ENCODE results near the gene ATP13A2. TPM values are rescaled to one million over a fixed set of nuclear protein-coding genes. Genes with fewer than 3 reads are reported as not detected.

ATP13A2 gene
- total RNA-seq, 1 donor from 2014 or later: 18.8 TPM

GRCh38 chr1:17045634-17046333 is 34.1 kb upstream of the ATP13A2 start:
- peak; percentile 88 for TF ChIP-seq CTCF (IDR thresholded peaks at IDR 0.05)
- TF ChIP-seq EZH2 (IDR thresholded peaks at IDR 0.05): no peak
- no peak for TF ChIP-seq EZH2phosphoT487 (IDR thresholded peaks at IDR 0.05)
- Histone ChIP-seq H4K20me1 (ENCODE audit: low read depth) (peaks cover 10% of the 10 kb centered on the region), H2AFZ (replicated peaks) (no peak overlapping the region), H3K79me2 (ENCODE audit: low read depth) (peaks cover 45% of the 10 kb centered on the region), H3K4me1 (peaks cover 6% of the 10 kb centered on the region), H3F3A (ENCODE audit: low read depth) (peaks cover 23% of the 10 kb centered on the region), H3K36me3 (no peaks in the 10 kb centered on the region), H3K27ac (peak overlapping the region; percentile 5), H3K4me2 (peak overlapping the region; percentile 37), H3K4me3 (no peak overlapping the region), H3K27me3 (no peaks in the 10 kb centered on the region), H3K9ac (no peak overlapping the region), H3K9me3 (ENCODE audit: low read depth) (no peaks in the 10 kb centered on the region)
- Mint-ChIP-seq H3K9me3 (no peaks in the 10 kb centered on the region), H3K36me3 (peaks cover 10% of the 10 kb centered on the region), H3K4me3 (peak overlapping the region; percentile 56), H3K4me1 (peaks cover 15% of the 10 kb centered on the region), H3K27me3 (ENCODE audit: insufficient read depth, low read depth) (no peaks in the 10 kb centered on the region), H3K27ac (peak overlapping the region; percentile 76)
- DNase-seq (ENCODE audit: low spot score): peak; percentile 68

GRCh38 chr1:17045150-17045549 is 33.4 kb upstream of the ATP13A2 start:
- Histone ChIP-seq H3K9ac (no peak overlapping the region), H3F3A (ENCODE audit: low read depth) (peaks cover 23% of the 10 kb centered on the region), H3K27ac (peak overlapping the region; percentile 5), H3K4me1 (peaks cover 6% of the 10 kb centered on the region), H2AFZ (replicated peaks) (no peak overlapping the region), H3K79me2 (ENCODE audit: low read depth) (peaks cover 39% of the 10 kb centered on the region), H3K27me3 (no peaks in the 10 kb centered on the region), H3K4me2 (no peak overlapping the region), H3K36me3 (no peaks in the 10 kb centered on the region), H4K20me1 (ENCODE audit: low read depth) (peaks cover 9% of the 10 kb centered on the region), H3K4me3 (no peak overlapping the region), H3K9me3 (ENCODE audit: low read depth) (no peaks in the 10 kb centered on the region)
- no peaks in the 10 kb centered on the region for H3K9me3 Mint-ChIP-seq
- H3K27ac Mint-ChIP-seq: no peak overlapping the region
- H3K36me3 Mint-ChIP-seq: peaks cover 9% of the 10 kb centered on the region
- no peak overlapping the region for H3K4me3 Mint-ChIP-seq
- no peak for DNase-seq (ENCODE audit: low spot score)
- TF ChIP-seq EZH2phosphoT487 (IDR thresholded peaks at IDR 0.05): no peak
- no peak for TF ChIP-seq EZH2 (IDR thresholded peaks at IDR 0.05)
- TF ChIP-seq CTCF (IDR thresholded peaks at IDR 0.05): no peak
- H3K27me3 Mint-ChIP-seq (ENCODE audit: insufficient read depth, low read depth): no peaks in the 10 kb centered on the region
- peaks cover 15% of the 10 kb centered on the region for H3K4me1 Mint-ChIP-seq

GRCh38 chr1:17043676-17044075 is 31.9 kb upstream of the ATP13A2 start:
- Mint-ChIP-seq H3K36me3 (peaks cover 11% of the 10 kb centered on the region), H3K4me3 (no peak overlapping the region), H3K27ac (no peak overlapping the region), H3K9me3 (no peaks in the 10 kb centered on the region), H3K4me1 (peaks cover 15% of the 10 kb centered on the region), H3K27me3 (ENCODE audit: insufficient read depth, low read depth) (no peaks in the 10 kb centered on the region)
- Histone ChIP-seq H3K9me3 (ENCODE audit: low read depth) (no peaks in the 10 kb centered on the region), H3K9ac (no peak overlapping the region), H3K27ac (no peak overlapping the region), H4K20me1 (ENCODE audit: low read depth) (peaks cover 9% of the 10 kb centered on the region), H3F3A (ENCODE audit: low read depth) (peaks cover 23% of the 10 kb centered on the region), H2AFZ (replicated peaks) (no peak overlapping the region), H3K4me3 (no peak overlapping the region), H3K79me2 (ENCODE audit: low read depth) (peaks cover 28% of the 10 kb centered on the region), H3K4me1 (peaks cover 6% of the 10 kb centered on the region), H3K27me3 (no peaks in the 10 kb centered on the region), H3K4me2 (no peak overlapping the region), H3K36me3 (no peaks in the 10 kb centered on the region)
- no peak for TF ChIP-seq CTCF (IDR thresholded peaks at IDR 0.05)
- TF ChIP-seq EZH2phosphoT487 (IDR thresholded peaks at IDR 0.05): no peak
- TF ChIP-seq EZH2 (IDR thresholded peaks at IDR 0.05): no peak
- no peak for DNase-seq (ENCODE audit: low spot score)

Measured in neural progenitor cell (in vitro differentiated cells).